Measurements from ENCODE around the gene WDR7. TPM values are rescaled to one million over a fixed set of nuclear protein-coding genes. Genes with fewer than 3 reads are reported as not detected.

WDR7 gene
- total and polyA plus RNA-seq, 10 of the 15 experiments (the other 5 are each of a cell fraction or from before 2014, with no cell fraction given): 2.8 to 16.5 (median 11.7) TPM

- in situ Hi-C loops (cut with MboI): no loop called here
- ChIA-PET CTCF (interaction anchor here (0.7 to 1.7 kb wide), 3 partner anchors 19 to 147 kb away, joined by 3 to 5 read pairs (median 4); no protein-coding TSS in a partner anchor), POLR2A (no interaction called here), SMC1A (ENCODE audit: uncharacterized antibody, unreplicated experiment) (interaction anchor here (0.8 to 1.1 kb wide), 3 partner anchors 16 to 66 kb away, joined by 3 to 5 read pairs (median 3); no protein-coding TSS in a partner anchor), RAD21 (ENCODE audit: unreplicated experiment) (interaction anchor here (0.8 kb wide), 1 partner anchor 190 kb away, joined by 3 read pairs; no protein-coding TSS in a partner anchor)
- no peak overlapping the region for H3K27ac ChIP-seq (ENCODE audit: control insufficient read depth, insufficient read depth)
- WGBS (ENCODE audit: insufficient coverage, insufficient replicate concordance, low lambda C conversion rate, missing lambda C conversion rate): 63% methylated on average over 4 of the region's 4 CpGs
- H3K36me3 ChIP-seq (ENCODE audit: control insufficient read depth in 2 of 2, insufficient read depth in 2 of 2, low read length in 1 of 2): no peaks in the 10 kb centered on the region
- peaks cover 0 to 3% of the 10 kb centered on the region in 2 experiments; a peak in 1 of 4 replicates for H3K27me3 ChIP-seq (replicated peaks in 1 of 2; ENCODE audit: control insufficient read depth in 2 of 2, insufficient read depth in 2 of 2, low read length in 1 of 2)
- no peaks in the 10 kb centered on the region for H4K20me1 ChIP-seq (ENCODE audit: control insufficient read depth, insufficient read depth)
- H3K9me3 ChIP-seq (replicated peaks; ENCODE audit: control insufficient read depth, insufficient read depth, low read length): peaks cover 4% of the 10 kb centered on the region; the same call in 2 of the 3 replicates
- no peaks in the 10 kb centered on the region for H3K4me1 ChIP-seq (ENCODE audit: control insufficient read depth, insufficient read depth, low read length)
- ATAC-seq: no peak
- H3K4me3 ChIP-seq: no peak overlapping the region
- no peaks in the 10 kb centered on the region for H3K79me2 ChIP-seq (ENCODE audit: control insufficient read depth, insufficient read depth, low read length)
- no peak overlapping the region for H3K4me2 ChIP-seq (ENCODE audit: control insufficient read depth, insufficient read depth)
- no peak for FAIRE-seq
- TF ChIP-seq CEBPZ (IDR thresholded peaks at IDR 0.05; ENCODE audit: low read depth, low read length): no peak
- TF ChIP-seq, protein P1, sequence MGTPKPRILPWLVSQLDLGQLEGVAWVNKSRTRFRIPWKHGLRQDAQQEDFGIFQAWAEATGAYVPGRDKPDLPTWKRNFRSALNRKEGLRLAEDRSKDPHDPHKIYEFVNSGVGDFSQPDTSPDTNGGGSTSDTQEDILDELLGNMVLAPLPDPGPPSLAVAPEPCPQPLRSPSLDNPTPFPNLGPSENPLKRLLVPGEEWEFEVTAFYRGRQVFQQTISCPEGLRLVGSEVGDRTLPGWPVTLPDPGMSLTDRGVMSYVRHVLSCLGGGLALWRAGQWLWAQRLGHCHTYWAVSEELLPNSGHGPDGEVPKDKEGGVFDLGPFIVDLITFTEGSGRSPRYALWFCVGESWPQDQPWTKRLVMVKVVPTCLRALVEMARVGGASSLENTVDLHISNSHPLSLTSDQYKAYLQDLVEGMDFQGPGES (IDR thresholded peaks at IDR 0.05): no peak
- TF ChIP-seq BHLHE40 (IDR thresholded peaks at IDR 0.05; ENCODE audit: borderline replicate concordance in 1 of 2, low read depth in 2 of 2, low read length in 1 of 2): no peak
- no peak for TF ChIP-seq MYC (IDR thresholded peaks at IDR 0.05; ENCODE audit: insufficient read depth, insufficient read length, insufficient replicate concordance, low read length, severe bottlenecking)
- TF ChIP-seq MXI1 (IDR thresholded peaks at IDR 0.05; ENCODE audit: low read depth, low read length): no peak
- no peak for TF ChIP-seq TAF1 (IDR thresholded peaks at IDR 0.05; ENCODE audit: borderline replicate concordance, low read depth, low read length)
- no peak for TF ChIP-seq RAD51 (IDR thresholded peaks at IDR 0.05)
- no peak for TF ChIP-seq ESRRA (IDR thresholded peaks at IDR 0.05; ENCODE audit: low read length)
- no peak for TF ChIP-seq BCL3 (IDR thresholded peaks at IDR 0.05; ENCODE audit: borderline replicate concordance, insufficient read depth, low read depth, low read length, poor library complexity, severe bottlenecking)
- TF ChIP-seq STAT3 (IDR thresholded peaks at IDR 0.05; ENCODE audit: low read depth, low read length): no peak
- TF ChIP-seq, protein P2, sequence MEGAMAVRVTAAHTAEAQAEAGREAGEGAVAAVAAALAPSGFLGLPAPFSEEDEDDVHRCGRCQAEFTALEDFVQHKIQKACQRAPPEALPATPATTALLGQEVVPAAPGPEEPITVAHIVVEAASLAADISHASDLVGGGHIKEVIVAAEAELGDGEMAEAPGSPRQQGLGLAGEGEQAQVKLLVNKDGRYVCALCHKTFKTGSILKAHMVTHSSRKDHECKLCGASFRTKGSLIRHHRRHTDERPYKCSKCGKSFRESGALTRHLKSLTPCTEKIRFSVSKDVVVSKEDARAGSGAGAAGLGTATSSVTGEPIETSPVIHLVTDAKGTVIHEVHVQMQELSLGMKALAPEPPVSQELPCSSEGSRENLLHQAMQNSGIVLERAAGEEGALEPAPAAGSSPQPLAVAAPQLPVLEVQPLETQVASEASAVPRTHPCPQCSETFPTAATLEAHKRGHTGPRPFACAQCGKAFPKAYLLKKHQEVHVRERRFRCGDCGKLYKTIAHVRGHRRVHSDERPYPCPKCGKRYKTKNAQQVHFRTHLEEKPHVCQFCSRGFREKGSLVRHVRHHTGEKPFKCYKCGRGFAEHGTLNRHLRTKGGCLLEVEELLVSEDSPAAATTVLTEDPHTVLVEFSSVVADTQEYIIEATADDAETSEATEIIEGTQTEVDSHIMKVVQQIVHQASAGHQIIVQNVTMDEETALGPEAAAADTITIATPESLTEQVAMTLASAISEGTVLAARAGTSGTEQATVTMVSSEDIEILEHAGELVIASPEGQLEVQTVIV (IDR thresholded peaks at IDR 0.05; ENCODE audit: borderline replicate concordance, partially characterized antibody): no peak
- no peak for TF ChIP-seq RAD21 (IDR thresholded peaks at IDR 0.05; ENCODE audit: insufficient read depth, low read depth, low read length)
- no peak for TF ChIP-seq ZNF207 (IDR thresholded peaks at IDR 0.05; ENCODE audit: borderline replicate concordance)
- TF ChIP-seq YY1 (IDR thresholded peaks at IDR 0.05; ENCODE audit: low read depth, low read length): no peak
- no peak overlapping the region for H3K9ac ChIP-seq (ENCODE audit: control insufficient read depth, insufficient read depth, low read length)
- H2AFZ ChIP-seq (ENCODE audit: control insufficient read depth, low read depth, low read length): no peak overlapping the region
- BruUV-seq (replicated peaks): no TSS peak
- no peak for DNase-seq (ENCODE audit: low read depth, low spot score)
- intact Hi-C loops (cut with micrococcal nuclease; ENCODE audit: unreplicated experiment): no loop called here
Measured at GRCh38 chr18:57058734-57059133, 407.6 kb downstream of the WDR7 start.
